GM19025 (cell line): Measurements from ENCODE around the gene OSBPL1A.

ENCODE experiments used
- ATAC-seq: cut with Tn5 transposase; IDR thresholded peaks from one replicate; pipeline ENCODE4 v1.9.1; 2021; ENCODE audit warnings: mild to moderate bottlenecking, low read depth, moderate library complexity; ENCODE audit not compliant: unreplicated experiment

OSBPL1A gene

GRCh38 chr18:24270358-24270936, 127.2 kb downstream of the OSBPL1A start:
- ATAC-seq: no peak

DNA sequence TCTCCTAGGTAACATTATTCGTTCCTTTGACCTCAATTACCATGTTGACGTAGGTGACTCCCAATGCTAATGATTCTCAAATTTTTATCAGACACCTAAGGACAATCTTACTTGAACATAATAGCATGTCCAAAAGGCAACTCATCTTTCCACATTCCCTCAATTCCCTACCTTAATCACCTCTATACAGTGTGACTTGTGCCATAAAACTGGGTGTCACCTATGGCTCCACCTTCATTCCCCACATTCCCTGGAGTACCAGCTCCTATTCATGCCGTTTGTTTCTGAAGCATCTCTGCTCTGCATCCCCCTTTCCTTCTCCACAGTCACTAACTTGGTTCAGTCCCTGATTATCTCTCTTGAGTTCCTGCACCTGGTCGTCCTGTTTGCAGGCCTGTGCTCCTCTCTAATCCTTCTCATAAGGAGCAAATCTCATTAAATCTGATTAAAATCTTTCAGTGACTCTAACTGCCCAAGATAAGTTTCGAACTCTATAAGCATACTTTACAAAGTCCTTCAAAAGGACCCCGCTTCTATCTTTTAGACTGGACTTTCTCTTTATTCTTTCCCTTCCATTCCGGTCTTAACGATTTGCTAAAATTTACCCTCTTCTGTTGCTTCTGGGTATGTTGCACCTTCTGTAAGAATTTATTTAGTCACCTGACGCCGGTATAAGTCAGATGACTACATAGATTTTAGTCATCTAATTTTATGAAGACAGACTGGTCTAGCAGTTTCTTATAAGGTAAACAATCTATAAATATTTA, 128.7 kb downstream of the OSBPL1A start:
- ATAC-seq: no peak

GRCh38 chr18:24267878-24268277, 129.7 kb downstream of the OSBPL1A start:
- no peak for ATAC-seq

DNA sequence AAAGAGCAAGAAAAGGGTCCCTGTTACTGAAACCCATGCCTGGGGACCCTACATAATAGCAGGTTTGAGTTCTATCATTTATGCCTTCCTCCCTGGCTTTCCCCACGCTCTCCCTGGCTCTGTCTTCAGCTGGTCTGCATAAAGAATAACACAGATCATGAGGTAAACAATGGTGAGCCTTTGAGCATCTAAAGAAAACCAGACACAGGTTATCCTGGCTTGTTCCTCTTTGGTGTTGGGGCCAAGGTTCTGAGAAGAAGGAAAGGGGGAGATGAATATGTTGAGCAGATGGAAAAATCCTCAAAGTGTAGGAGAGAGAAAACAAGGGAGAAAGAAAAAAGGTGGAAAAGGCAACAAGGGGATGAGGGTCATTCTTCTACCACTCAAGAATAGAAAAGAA, 131.5 kb downstream of the OSBPL1A start:
- ATAC-seq: no peak

DNA sequence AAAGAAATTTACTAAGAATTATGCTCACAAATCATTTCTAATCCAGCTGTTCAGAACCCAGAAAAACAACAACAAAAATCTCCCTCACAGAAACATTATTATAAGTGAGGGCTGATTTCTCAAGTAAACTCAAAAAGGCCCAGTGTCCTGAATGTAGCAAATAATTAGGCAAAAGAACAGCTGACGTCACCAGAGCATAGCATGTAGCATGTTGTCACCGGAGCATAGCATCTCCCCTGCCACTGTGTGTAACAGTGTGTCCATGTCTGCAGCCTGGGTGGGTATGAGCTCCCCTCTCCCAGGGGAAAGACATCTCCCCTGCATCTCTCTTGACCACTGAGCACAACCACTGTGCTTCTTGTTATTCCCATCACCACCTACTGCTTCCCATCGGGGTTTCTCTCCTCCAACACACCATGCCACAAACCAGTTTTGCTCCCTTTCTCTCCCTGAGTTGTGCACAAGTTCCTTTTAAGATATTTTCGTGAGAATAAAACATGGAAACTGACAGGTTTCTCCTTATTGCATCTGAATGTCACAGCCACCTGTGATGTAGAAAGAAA, 132.0 kb downstream of the OSBPL1A start:
- no peak for ATAC-seq

DNA sequence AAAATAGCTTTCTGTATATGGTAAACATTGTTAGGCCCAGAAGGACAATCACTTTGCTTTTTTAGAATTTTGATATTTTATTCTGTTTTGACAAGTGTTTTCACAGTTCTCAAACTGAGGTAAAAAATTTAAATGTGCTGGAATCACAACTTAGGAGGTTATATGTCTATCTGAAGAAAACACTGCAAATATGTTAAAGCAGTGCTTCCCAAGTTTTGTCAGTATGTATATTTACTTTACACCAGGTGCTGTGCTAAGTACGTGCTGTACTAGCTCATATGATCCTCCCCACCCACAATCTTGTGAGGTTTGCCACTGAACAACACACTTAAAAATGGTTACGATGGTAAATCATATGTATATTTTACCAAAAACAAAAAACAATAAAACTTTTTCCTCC, 134.6 kb downstream of the OSBPL1A start:
- no peak for ATAC-seq

DNA sequence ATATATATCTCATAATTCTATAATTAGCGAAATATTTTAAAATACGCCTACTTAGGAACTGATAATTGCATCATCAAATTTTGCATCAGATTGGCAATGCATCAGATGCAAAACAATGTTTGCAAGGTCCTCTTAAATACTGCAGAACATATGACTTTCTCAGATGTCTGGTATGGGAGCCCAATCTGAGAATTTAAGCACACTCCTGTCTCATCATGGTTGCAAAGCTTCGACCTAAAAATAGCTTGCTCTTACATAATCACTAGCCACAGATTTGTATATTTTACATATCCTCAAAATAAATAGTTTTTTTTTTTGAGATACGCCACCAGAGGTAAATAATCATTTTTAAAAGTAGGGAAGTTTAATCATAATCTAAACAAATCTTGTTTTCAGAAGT, 135.5 kb downstream of the OSBPL1A start:
- no peak for ATAC-seq

DNA sequence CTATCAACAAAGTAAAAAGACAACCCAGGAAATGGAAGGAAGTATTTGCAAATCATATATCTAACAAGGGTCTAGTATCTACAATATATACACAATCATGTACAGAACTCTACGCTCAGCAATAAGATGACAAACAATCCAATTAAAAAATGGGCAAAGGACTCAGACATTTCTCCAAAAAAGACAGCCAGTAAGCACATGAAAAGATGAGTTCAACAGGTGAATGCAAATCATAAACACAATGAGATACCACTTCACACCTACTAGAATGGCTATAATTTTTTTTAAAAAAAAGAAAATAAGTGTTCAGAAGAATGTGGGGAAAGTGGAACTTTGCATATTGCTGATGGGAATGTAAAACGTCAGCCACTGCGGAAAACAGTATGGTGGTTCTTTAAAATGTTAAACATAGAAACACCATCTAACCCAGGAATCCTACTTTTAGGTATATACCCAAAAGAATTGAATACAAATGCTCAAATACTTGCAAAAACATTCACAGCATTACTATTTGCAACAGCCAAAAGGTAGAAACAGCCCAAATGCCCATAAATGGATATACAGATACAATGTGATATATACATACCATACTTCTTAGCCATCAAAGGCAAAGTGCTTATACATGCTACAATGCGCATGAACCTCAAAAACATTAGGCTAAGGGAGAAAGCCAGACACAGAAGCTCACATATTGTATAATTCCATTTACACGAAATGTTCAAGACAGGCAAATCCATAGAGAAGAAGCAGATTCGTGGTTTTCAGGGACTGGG, 137.6 kb downstream of the OSBPL1A start:
- no peak for ATAC-seq

DNA sequence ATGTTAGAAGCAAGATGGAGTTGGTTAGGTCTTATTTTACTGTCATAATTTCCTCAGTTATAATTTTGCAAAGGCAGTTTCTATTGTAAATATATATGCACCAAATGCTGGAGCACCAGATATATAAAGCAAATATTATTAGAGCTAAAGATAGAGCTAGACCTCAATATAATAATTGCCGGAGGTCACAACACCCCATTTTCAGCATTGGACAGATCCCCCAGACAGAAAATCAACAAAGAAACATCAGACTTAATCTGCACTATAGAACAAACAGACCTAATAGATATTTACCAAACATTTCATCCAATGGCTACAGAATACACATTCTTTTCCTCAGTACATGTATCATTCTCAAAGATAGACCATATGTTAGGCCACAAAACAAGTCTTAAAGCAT, 143.6 kb downstream of the OSBPL1A start:
- ATAC-seq: no peak

DNA sequence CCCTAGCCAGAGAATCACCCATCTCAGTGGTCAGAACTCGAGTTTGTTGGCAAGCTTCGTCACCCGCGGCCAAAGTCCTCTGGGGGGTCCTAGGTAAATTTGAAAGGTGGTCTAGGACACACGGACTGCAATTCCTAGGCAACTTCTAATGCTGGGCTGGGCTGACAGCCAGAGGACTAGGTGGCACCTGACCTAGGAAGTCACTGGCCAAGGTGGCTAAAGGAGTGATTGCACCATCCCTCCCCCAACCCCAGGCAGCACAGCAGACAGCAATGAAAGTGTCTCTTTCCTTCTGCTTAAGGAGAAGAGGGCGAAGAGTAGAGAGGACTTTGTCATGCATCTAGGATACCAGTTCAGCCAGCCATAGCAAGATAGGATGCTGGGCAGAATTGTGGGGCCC, 147.9 kb downstream of the OSBPL1A start:
- no peak for ATAC-seq

GRCh38 chr18:24248359-24248758, 149.3 kb downstream of the OSBPL1A start:
- ATAC-seq: no peak

DNA sequence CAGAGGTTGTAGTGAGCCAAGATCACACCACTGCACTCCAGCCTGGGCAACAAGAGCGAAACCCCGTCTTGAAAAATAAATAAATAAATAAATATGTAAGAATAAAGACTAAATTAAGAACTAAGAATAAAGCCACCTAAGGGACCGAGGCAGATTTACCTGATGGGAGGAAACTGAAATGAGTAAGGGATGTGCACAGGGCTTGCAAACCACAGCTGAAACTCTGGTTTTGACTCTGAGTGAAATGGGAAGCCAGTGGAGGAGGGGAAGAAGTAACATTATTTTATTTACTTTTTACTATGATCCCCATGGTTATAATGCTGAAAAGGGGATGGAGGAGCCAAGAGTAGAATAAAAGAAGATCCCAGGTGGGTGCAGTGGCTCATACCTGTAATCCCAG, 151.5 kb downstream of the OSBPL1A start:
- no peak for ATAC-seq

- no peak for ATAC-seq
Observed at GRCh38 chr18:24244698-24245097, 152.9 kb downstream of the OSBPL1A start.

- ATAC-seq: no peak
Observed at GRCh38 chr18:24243677-24244076, 153.9 kb downstream of the OSBPL1A start.

GRCh38 chr18:24239341-24239740, 158.3 kb downstream of the OSBPL1A start:
- no peak for ATAC-seq

DNA sequence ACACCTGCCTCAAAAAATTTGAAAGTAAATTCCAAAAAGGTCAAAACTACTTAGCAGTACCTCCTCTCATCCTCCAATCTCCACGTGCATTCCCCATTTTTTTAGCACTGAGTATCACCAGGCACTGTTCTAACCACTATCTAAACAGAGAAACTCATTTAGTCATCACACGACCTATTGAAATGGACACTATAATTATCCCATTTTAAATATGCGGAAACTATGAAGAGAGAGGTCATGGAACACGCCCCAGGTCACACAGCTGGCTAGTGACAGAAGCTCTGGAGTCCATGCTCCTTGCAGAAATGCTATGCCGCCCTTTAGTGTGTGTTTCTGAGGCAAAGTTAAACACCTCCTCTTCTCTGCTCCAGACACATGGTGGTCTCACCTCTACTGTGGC, 159.2 kb downstream of the OSBPL1A start:
- ATAC-seq: no peak

GRCh38 chr18:24234850-24235418, 162.7 kb downstream of the OSBPL1A start:
- ATAC-seq: no peak

GRCh38 chr18:24234330-24234729, 163.3 kb downstream of the OSBPL1A start:
- ATAC-seq: no peak

DNA sequence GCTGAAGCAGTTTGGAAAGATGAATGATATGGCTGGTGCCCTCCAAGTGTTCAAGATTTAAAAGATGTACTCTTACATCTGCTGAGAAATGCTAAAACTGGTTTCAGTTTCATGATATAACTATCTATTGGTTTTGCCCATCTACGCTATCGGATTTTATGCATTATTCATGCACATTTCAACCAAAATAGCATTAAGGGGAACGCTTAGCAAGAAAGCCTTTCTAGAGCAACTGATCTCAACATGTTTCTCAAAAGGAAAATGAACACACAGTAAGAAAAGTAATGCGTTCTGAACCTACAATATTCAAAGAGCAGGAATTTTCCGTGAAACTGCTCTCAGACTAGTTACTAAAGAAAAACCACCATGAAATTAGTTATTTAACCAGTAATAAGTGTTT, 164.8 kb downstream of the OSBPL1A start:
- no peak for ATAC-seq

GRCh38 chr18:24231773-24232735, 165.6 kb downstream of the OSBPL1A start:
- ATAC-seq: no peak
